Measurements from ENCODE around the gene CDK11B.
"Not testable (repeated sequence)": the region's sequence is repeated elsewhere in the genome, so short reads cannot be mapped to it uniquely, and the experiment has no call there.

GRCh38 chr1:1699061-1699460 is 40.3 kb upstream of the CDK11B start:
- not testable (repeated sequence) for TF ChIP-seq CHD2 (IDR thresholded peaks at IDR 0.05; ENCODE audit: low read length); CTCF (IDR thresholded peaks at IDR 0.05; ENCODE audit: control extremely low read depth in 1 of 3, insufficient read depth in 1 of 3, low read depth in 1 of 3, low read length in 3 of 3); JUN (IDR thresholded peaks at IDR 0.05; ENCODE audit: low read depth, low read length); RBBP5 (IDR thresholded peaks at IDR 0.05; ENCODE audit: borderline replicate concordance, low read depth, low read length); POLR2A (IDR thresholded peaks at IDR 0.05; ENCODE audit: control extremely low read depth in 1 of 2, low read depth in 2 of 2, low read length in 2 of 2); RXRA (IDR thresholded peaks at IDR 0.05; ENCODE audit: insufficient read depth, low read depth, low read length); CBX8 (IDR thresholded peaks at IDR 0.05; ENCODE audit: borderline replicate concordance, low read depth, low read length); ASH2L (IDR thresholded peaks at IDR 0.05; ENCODE audit: low read length); EGR1 (IDR thresholded peaks at IDR 0.05; ENCODE audit: borderline replicate concordance, low read depth, low read length); USF2 (IDR thresholded peaks at IDR 0.05; ENCODE audit: low read length); RAD21 (IDR thresholded peaks at IDR 0.05 in 1 of 2, conservative IDR thresholded peaks at IDR 0.05 in 1 of 2; ENCODE audit: low read depth in 2 of 2, low read length in 2 of 2); POLR2AphosphoS5 (IDR thresholded peaks at IDR 0.05; ENCODE audit: low read depth, low read length)
